RWPE2 (cell line): ENCODE measurements around the gene ITGB3.

Source experiments
- ATAC-seq: fragments of 200-7000 bp; cut with Tn5 transposase; 3 replicates; pipeline ENCODE4 v1.9.1; 2021; ENCODE audit warnings: low read depth
- DNase-seq: peaks from one replicate; pipeline ENCODE4 v3.0.0-alpha.2; 2020; ENCODE audit warnings: low spot score
- H3K27ac ChIP-seq: fragments of 450-650 bp; 2 replicates; pipeline ENCODE4 v1.5.1; 2017; ENCODE audit warnings: mild to moderate bottlenecking; ENCODE audit not compliant: poor library complexity, severe bottlenecking
- H3K27me3 ChIP-seq: fragments of 250-450 bp; sonication (Bioruptor Pico); 2 replicates; pipeline ENCODE4 v1.5.1; 2021; ENCODE audit warnings: mild to moderate bottlenecking, moderate library complexity; ENCODE audit not compliant: insufficient read depth, poor library complexity, severe bottlenecking
- H3K36me3 ChIP-seq: fragments of 250-450 bp; sonication (Bioruptor Pico); 2 replicates; pipeline ENCODE4 v1.5.1; 2020; ENCODE audit warnings: low read depth, mild to moderate bottlenecking, moderate library complexity
- H3K4me1 ChIP-seq: fragments of 250-450 bp; sonication (Bioruptor Pico); 2 replicates; pipeline ENCODE4 v1.5.1; 2021; ENCODE audit warnings: mild to moderate bottlenecking, moderate library complexity; ENCODE audit not compliant: insufficient read depth, poor library complexity, severe bottlenecking
- H3K4me3 ChIP-seq: fragments of 250-450 bp; sonication (Bioruptor Pico); 2 replicates; pipeline ENCODE4 v1.5.1; 2021; ENCODE audit warnings: mild to moderate bottlenecking, moderate library complexity; ENCODE audit not compliant: severe bottlenecking
- H3K9me3 ChIP-seq: fragments of 250-450 bp; sonication (Bioruptor Pico); 2 replicates; pipeline ENCODE4 v1.5.1; 2021; ENCODE audit warnings: mild to moderate bottlenecking, moderate library complexity; ENCODE audit not compliant: severe bottlenecking
- CTCF ChIP-seq: fragments of 450-650 bp; IDR thresholded peaks from one replicate; pipeline ENCODE4 v1.5.1; 2017; ENCODE audit warnings: mild to moderate bottlenecking, moderate library complexity; ENCODE audit not compliant: poor library complexity, severe bottlenecking

The ITGB3 gene

GRCh38 chr17:47332287-47332686 lies 78.7 kb downstream of the ITGB3 start:
- Histone ChIP-seq H3K36me3 (no peaks in the 10 kb centered on the region), H3K27ac (no peak overlapping the region), H3K27me3 (no peaks in the 10 kb centered on the region), H3K9me3 (no peaks in the 10 kb centered on the region), H3K4me3 (no peak overlapping the region), H3K4me1 (no peaks in the 10 kb centered on the region)
- no peak for TF ChIP-seq CTCF
- ATAC-seq (no peak), DNase-seq (no peak)

GRCh38 chr17:47335101-47335936 lies 81.7 kb downstream of the ITGB3 start:
- Histone ChIP-seq H3K27ac (no peak overlapping the region), H3K4me1 (no peaks in the 10 kb centered on the region), H3K9me3 (no peaks in the 10 kb centered on the region), H3K36me3 (no peaks in the 10 kb centered on the region), H3K4me3 (no peak overlapping the region), H3K27me3 (no peaks in the 10 kb centered on the region)
- no peak for TF ChIP-seq CTCF
- ATAC-seq (no peak), DNase-seq (no peak)

GRCh38 chr17:47338026-47338425 lies 84.4 kb downstream of the ITGB3 start:
- Histone ChIP-seq H3K9me3 (no peaks in the 10 kb centered on the region), H3K27me3 (no peaks in the 10 kb centered on the region), H3K4me1 (no peaks in the 10 kb centered on the region), H3K36me3 (no peaks in the 10 kb centered on the region), H3K4me3 (no peak overlapping the region), H3K27ac (no peak overlapping the region)
- DNase-seq (no peak), ATAC-seq (no peak)
- TF ChIP-seq CTCF = no peak

GRCh38 chr17:47352848-47353247 lies 99.2 kb downstream of the ITGB3 start:
- no peak overlapping the region for H3K4me3 ChIP-seq
- no peaks in the 10 kb centered on the region for H3K27me3 ChIP-seq
- no peak for TF ChIP-seq CTCF
- no peaks in the 10 kb centered on the region for H3K36me3 ChIP-seq
- no peak overlapping the region for H3K27ac ChIP-seq
- H3K4me1 ChIP-seq = no peaks in the 10 kb centered on the region
- H3K9me3 ChIP-seq = no peaks in the 10 kb centered on the region
- DNase-seq = no peak
- no peak for ATAC-seq

GRCh38 chr17:47358652-47359051 lies 105.0 kb downstream of the ITGB3 start:
- no peak for DNase-seq
- TF ChIP-seq CTCF = no peak
- Histone ChIP-seq H3K36me3 (no peaks in the 10 kb centered on the region), H3K27ac (no peak overlapping the region), H3K27me3 (no peaks in the 10 kb centered on the region), H3K4me1 (no peaks in the 10 kb centered on the region), H3K9me3 (no peaks in the 10 kb centered on the region), H3K4me3 (no peak overlapping the region)
- no peak for ATAC-seq
